Heart left ventricle (tissue), 13 donors: ENCODE results near the gene JPT1.

Experiments
- POLR2A ChIP-seq, 2 donors: fragments of 450-650 bp; IDR thresholded peaks; one replicate each; pipeline ENCODE4 v1.6.1; 2017; ENCODE audit warnings: antibody characterized with exemption in 2 of 2, mild to moderate bottlenecking in 2 of 2, moderate library complexity in 2 of 2
- TF ChIP-seq, protein P1 (sequence below), 12 donors: fragments of 200-600 bp; sonication (generic) in 4 of 12; IDR thresholded peaks; one replicate each; pipeline versions ENCODE4 v1.5.0 to v1.8.0; 2018 to 2022; ENCODE audit warnings: antibody characterized with exemption in 12 of 12, mild to moderate bottlenecking in 5 of 12
- donor health status: ischemic (EF 13 %, LVEDD 7.1; RV severe dilation, severe dysfunction).
- donor health status: DM: no; HTN: yes; CAD: no.
- donor health status: DM: no; HTN: no; CAD: no.
- donor health status: ischemic (EF 25% LVEDD 6.9; RV normal size, moderate dysfunction).
- donor health status: ischemic (EF 25% LVEDD 5.7; RV mildly dilated, moderate dysfunction).
- donor health status: ischemic (EF 35%, LVEDD 5.7; RV mildly dilated, moderate dysfunction).
- donor health status: nonischemic (EF 11% LVEDD 7.7; RV severe dilation, severe dysfunction).
- donor health status: DM: yes; HTN: yes; CAD: no.
- donor health status: PGD.
- donor health status: ischemic (EF 29% LVEDD 5.4; RV normal size, mild dysfunction).
- donor health status: nonischemic (EF 23%, LVEDD 6.1; RV moderate dilation, normal function).

DNA sequence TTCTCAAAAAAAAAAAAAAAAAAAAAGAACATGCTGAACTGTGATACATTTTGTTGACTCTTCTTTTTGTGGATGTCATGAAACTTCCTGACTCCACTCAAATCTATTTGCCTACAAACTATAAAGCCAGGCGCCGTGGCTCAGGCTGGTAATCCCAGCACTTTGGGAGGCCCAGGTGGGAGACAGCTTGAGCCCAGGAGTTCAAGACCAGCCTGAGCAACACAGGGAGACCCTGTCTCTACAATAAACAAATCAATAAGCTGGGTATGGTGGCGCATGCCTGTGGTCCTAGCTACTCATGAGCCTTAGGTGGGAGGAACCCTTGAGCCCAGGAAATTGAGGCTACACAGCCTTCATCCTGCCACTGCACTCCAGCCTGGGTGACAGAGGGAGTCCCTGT is 21.3 kb downstream of the JPT1 start:
- TF ChIP-seq, protein P1, sequence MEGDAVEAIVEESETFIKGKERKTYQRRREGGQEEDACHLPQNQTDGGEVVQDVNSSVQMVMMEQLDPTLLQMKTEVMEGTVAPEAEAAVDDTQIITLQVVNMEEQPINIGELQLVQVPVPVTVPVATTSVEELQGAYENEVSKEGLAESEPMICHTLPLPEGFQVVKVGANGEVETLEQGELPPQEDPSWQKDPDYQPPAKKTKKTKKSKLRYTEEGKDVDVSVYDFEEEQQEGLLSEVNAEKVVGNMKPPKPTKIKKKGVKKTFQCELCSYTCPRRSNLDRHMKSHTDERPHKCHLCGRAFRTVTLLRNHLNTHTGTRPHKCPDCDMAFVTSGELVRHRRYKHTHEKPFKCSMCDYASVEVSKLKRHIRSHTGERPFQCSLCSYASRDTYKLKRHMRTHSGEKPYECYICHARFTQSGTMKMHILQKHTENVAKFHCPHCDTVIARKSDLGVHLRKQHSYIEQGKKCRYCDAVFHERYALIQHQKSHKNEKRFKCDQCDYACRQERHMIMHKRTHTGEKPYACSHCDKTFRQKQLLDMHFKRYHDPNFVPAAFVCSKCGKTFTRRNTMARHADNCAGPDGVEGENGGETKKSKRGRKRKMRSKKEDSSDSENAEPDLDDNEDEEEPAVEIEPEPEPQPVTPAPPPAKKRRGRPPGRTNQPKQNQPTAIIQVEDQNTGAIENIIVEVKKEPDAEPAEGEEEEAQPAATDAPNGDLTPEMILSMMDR (IDR thresholded peaks at IDR 0.05): no peak
- TF ChIP-seq POLR2A (IDR thresholded peaks at IDR 0.05): no peak
